Brain microvascular endothelial cell (primary cell): ENCODE data around the gene TWIST2.

ENCODE experiments used
- DNase-seq: peaks from one replicate; pipeline ENCODE4 v3.0.0-alpha.2; 2020
- H3K27ac ChIP-seq: fragments of 250-450 bp; sonication (Bioruptor Pico); 2 replicates; pipeline ENCODE4 v1.5.1; 2020; ENCODE audit warnings: mild to moderate bottlenecking, moderate library complexity
- H3K27me3 ChIP-seq: fragments of 250-450 bp; sonication (Bioruptor Pico); replicated peaks from 2 replicates; pipeline ENCODE4 v1.5.1; 2020; ENCODE audit warnings: mild to moderate bottlenecking
- H3K36me3 ChIP-seq: fragments of 250-450 bp; sonication (Bioruptor Pico); replicated peaks from 2 replicates; pipeline ENCODE4 v1.5.1; 2020; ENCODE audit warnings: mild to moderate bottlenecking
- H3K4me3 ChIP-seq: 2 replicates; pipeline ENCODE4 v1.5.1; 2011; ENCODE audit warnings: low read depth, mild to moderate bottlenecking, control low read depth, low read length, moderate library complexity
- CTCF ChIP-seq: IDR thresholded peaks from 2 replicates; pipeline ENCODE4 v1.5.1; 2011; ENCODE audit warnings: low read depth, mild to moderate bottlenecking, moderate library complexity, low read length, control low read depth, inconsistent platforms; ENCODE audit errors: missing control alignments
- in situ Hi-C: cut with HindIII; loops from 2 replicates; pipeline ENCODE4 v1.10.0; 2017; ENCODE audit warnings: low sequenced_read_pairs, low pct_ligation_motif_present

The TWIST2 gene

GRCh38 chr2:238954841-238955591, 107.1 kb downstream of the TWIST2 start:
- in situ Hi-C loops: no loop called here
- H3K27ac ChIP-seq: no peak overlapping the region
- H3K36me3 ChIP-seq: no peaks in the 10 kb centered on the region
- TF ChIP-seq CTCF: no peak
- no peaks in the 10 kb centered on the region for H3K27me3 ChIP-seq
- H3K4me3 ChIP-seq: no peak overlapping the region
- no peak for DNase-seq

GRCh38 chr2:238955648-238956531, 108.0 kb downstream of the TWIST2 start:
- H3K4me3 ChIP-seq: no peak overlapping the region
- TF ChIP-seq CTCF: no peak
- in situ Hi-C loops: no loop called here
- no peaks in the 10 kb centered on the region for H3K36me3 ChIP-seq
- no peak overlapping the region for H3K27ac ChIP-seq
- H3K27me3 ChIP-seq: no peaks in the 10 kb centered on the region
- DNase-seq: peak; percentile 16

GRCh38 chr2:238956676-238957075, 108.8 kb downstream of the TWIST2 start:
- no peak for DNase-seq
- no peak overlapping the region for H3K4me3 ChIP-seq
- TF ChIP-seq CTCF: no peak
- no peak overlapping the region for H3K27ac ChIP-seq
- H3K36me3 ChIP-seq: no peaks in the 10 kb centered on the region
- no peaks in the 10 kb centered on the region for H3K27me3 ChIP-seq
- in situ Hi-C loops: no loop called here
